Mesenchymal stem cell (in vitro differentiated cells and primary cell): Measurements from ENCODE around the gene PPP1R9B. TPM values are rescaled to one million over a fixed set of nuclear protein-coding genes. Genes with fewer than 3 reads are reported as not detected.

Experiments
- DNase-seq: peaks from one replicate; pipeline ENCODE4 v3.0.0-alpha.2; 2013
- H2AFZ ChIP-seq: one replicate; pipeline ENCODE4 v1.6.1; 2013; ENCODE audit warnings: low read depth, mild to moderate bottlenecking, control low read depth, inconsistent platforms, low read length, moderate library complexity
- H2AK5ac ChIP-seq: 2 replicates; pipeline ENCODE4 v1.6.1; 2013; ENCODE audit warnings: low read length, moderate library complexity, mild to moderate bottlenecking, inconsistent platforms; ENCODE audit not compliant: severe bottlenecking
- H2BK120ac ChIP-seq: one replicate; pipeline ENCODE4 v1.6.1; 2013; ENCODE audit warnings: low read depth, mild to moderate bottlenecking, inconsistent platforms, low read length, moderate library complexity
- H2BK12ac ChIP-seq, 2 experiments: one replicate each; pipeline ENCODE4 v1.6.1; 2013; ENCODE audit warnings: inconsistent platforms in 2 of 2, low read length in 2 of 2, mild to moderate bottlenecking in 2 of 2, moderate library complexity in 2 of 2, control low read depth in 1 of 2
- H2BK15ac ChIP-seq: one replicate; pipeline ENCODE4 v1.6.1; 2013; ENCODE audit warnings: mild to moderate bottlenecking, low read depth, inconsistent platforms; ENCODE audit not compliant: poor library complexity, severe bottlenecking
- H2BK5ac ChIP-seq: 2 replicates; pipeline ENCODE4 v1.6.1; 2013; ENCODE audit warnings: low read depth, mild to moderate bottlenecking, low read length, control low read depth, inconsistent platforms; ENCODE audit not compliant: poor library complexity, severe bottlenecking
- H3K14ac ChIP-seq, 2 experiments: one replicate each; pipeline ENCODE4 v1.6.1; 2013; ENCODE audit warnings: inconsistent platforms in 2 of 2, low read length in 2 of 2, control low read depth in 1 of 2, mild to moderate bottlenecking in 1 of 2, moderate library complexity in 1 of 2
- H3K18ac ChIP-seq, 2 experiments: one replicate each; pipeline ENCODE4 v1.6.1; 2013; ENCODE audit warnings: inconsistent platforms in 2 of 2, low read length in 2 of 2, control low read depth in 1 of 2, low read depth in 1 of 2, mild to moderate bottlenecking in 1 of 2
- H3K23ac ChIP-seq, 2 experiments: one replicate each; pipeline ENCODE4 v1.6.1; 2013; ENCODE audit warnings: inconsistent platforms in 2 of 2, low read length in 2 of 2, mild to moderate bottlenecking in 2 of 2, moderate library complexity in 2 of 2, control low read depth in 1 of 2
- H3K27ac ChIP-seq: 2 replicates; pipeline ENCODE4 v1.5.1; 2013; ENCODE audit warnings: mild to moderate bottlenecking, moderate library complexity, low read length, control low read depth, inconsistent platforms; ENCODE audit not compliant: poor library complexity, severe bottlenecking
- H3K27me3 ChIP-seq, 2 experiments: 2 replicates each; pipeline versions ENCODE4 v1.6.1 to v1.7.0; 2013; ENCODE audit warnings: low read length in 2 of 2, mild to moderate bottlenecking in 2 of 2, moderate library complexity in 2 of 2, control low read depth in 1 of 2, inconsistent platforms in 1 of 2; ENCODE audit not compliant: control insufficient read depth in 1 of 2, insufficient read depth in 1 of 2
- H3K36me3 ChIP-seq, 2 experiments: 2 replicates each; pipeline versions ENCODE4 v1.6.1 to v1.7.0; 2013; ENCODE audit warnings: low read length in 2 of 2, control low read depth in 1 of 2, inconsistent platforms in 1 of 2, low read depth in 1 of 2, mild to moderate bottlenecking in 1 of 2; ENCODE audit not compliant: insufficient read depth in 2 of 2, control insufficient read depth in 1 of 2
- H3K4ac ChIP-seq, 2 experiments: one replicate each; pipeline ENCODE4 v1.6.1; 2013; ENCODE audit warnings: inconsistent platforms in 2 of 2, low read length in 2 of 2, mild to moderate bottlenecking in 2 of 2, moderate library complexity in 2 of 2, control low read depth in 1 of 2, low read depth in 1 of 2
- H3K4me1 ChIP-seq: 2 replicates; pipeline ENCODE4 v1.6.1; 2013; ENCODE audit warnings: low read depth, low read length, control low read depth; ENCODE audit not compliant: control insufficient read depth, insufficient read depth
- H3K4me2 ChIP-seq: 2 replicates; pipeline ENCODE4 v1.6.1; 2013; ENCODE audit warnings: low read length, mild to moderate bottlenecking, inconsistent platforms; ENCODE audit not compliant: poor library complexity, severe bottlenecking
- H3K4me3 ChIP-seq, 2 experiments: 2 replicates each; pipeline versions ENCODE4 v1.5.1 to v1.7.0; 2013; ENCODE audit warnings: low read length in 2 of 2, mild to moderate bottlenecking in 2 of 2, control low read depth in 1 of 2, low read depth in 1 of 2; ENCODE audit not compliant: insufficient read depth in 1 of 2
- H3K79me1 ChIP-seq: replicated peaks from 2 replicates; pipeline ENCODE4 v1.6.1; 2013; ENCODE audit warnings: mild to moderate bottlenecking, control low read depth, low read length, inconsistent platforms; ENCODE audit not compliant: poor library complexity, severe bottlenecking
- H3K9ac ChIP-seq: 2 replicates; pipeline ENCODE4 v1.7.0; 2013; ENCODE audit warnings: mild to moderate bottlenecking, low read length, moderate library complexity
- H3K9me3 ChIP-seq: 2 replicates; pipeline ENCODE4 v1.7.0; 2013; ENCODE audit warnings: mild to moderate bottlenecking, low read length; ENCODE audit not compliant: control insufficient read depth
- H4K8ac ChIP-seq: one replicate; pipeline ENCODE4 v1.6.1; 2013; ENCODE audit warnings: inconsistent platforms, mild to moderate bottlenecking, low read length, moderate library complexity
- H4K91ac ChIP-seq: one replicate; pipeline ENCODE4 v1.6.1; 2013; ENCODE audit warnings: mild to moderate bottlenecking, low read length, inconsistent platforms
- WGBS: methylation state at CpG from one replicate; pipeline ENCODE4 v1.1.7; 2013; ENCODE audit warnings: mixed read lengths; 5-methylcytosine and 5-hydroxymethylcytosine counted together
- polyA plus RNA-seq, 2 experiments: library from polyadenylated mRNA; stranded (reverse); fragments of 200-250 nt; gene quantifications; one replicate each; pipeline ENCODE4 v1.2.3, GENCODE V29; 2013

The PPP1R9B gene, protein sequence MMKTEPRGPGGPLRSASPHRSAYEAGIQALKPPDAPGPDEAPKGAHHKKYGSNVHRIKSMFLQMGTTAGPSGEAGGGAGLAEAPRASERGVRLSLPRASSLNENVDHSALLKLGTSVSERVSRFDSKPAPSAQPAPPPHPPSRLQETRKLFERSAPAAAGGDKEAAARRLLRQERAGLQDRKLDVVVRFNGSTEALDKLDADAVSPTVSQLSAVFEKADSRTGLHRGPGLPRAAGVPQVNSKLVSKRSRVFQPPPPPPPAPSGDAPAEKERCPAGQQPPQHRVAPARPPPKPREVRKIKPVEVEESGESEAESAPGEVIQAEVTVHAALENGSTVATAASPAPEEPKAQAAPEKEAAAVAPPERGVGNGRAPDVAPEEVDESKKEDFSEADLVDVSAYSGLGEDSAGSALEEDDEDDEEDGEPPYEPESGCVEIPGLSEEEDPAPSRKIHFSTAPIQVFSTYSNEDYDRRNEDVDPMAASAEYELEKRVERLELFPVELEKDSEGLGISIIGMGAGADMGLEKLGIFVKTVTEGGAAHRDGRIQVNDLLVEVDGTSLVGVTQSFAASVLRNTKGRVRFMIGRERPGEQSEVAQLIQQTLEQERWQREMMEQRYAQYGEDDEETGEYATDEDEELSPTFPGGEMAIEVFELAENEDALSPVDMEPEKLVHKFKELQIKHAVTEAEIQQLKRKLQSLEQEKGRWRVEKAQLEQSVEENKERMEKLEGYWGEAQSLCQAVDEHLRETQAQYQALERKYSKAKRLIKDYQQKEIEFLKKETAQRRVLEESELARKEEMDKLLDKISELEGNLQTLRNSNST
- polyA plus RNA-seq (2013, experiment 1 of 2): 34.9 TPM
- 33.0 TPM for polyA plus RNA-seq (2013, experiment 2 of 2)

DNA sequence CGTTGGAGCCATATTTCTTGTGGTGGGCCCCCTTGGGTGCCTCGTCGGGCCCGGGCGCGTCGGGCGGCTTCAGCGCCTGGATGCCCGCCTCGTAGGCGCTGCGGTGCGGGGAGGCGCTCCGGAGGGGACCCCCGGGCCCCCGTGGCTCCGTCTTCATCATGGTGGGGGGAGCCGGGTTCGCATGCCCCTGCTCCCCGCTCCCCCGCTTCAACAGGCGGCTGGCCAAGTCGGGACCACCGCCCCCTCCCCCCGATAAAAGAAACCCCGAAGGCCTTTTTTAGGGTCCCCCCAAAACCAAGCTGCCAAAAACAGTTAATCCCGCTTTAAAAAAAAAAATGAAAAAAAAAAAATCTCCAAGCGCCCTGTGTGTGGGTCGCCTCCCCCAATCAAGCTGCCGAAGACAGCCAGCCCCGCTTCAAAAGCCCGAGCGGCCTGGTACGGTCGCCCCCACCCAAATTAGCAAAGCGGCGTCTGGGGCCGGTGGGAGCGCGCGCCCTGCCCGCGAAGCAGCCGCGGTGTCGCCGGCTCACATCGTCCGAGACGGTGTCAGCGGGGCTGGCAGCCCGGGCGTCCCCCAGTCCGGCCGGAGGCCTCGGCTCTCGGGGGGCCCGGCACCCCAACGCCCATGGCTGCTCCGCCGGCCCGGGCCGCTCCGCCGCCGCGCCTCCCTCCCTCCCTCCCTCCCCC, at the start of gene PPP1R9B:
Gene PPP1R9B (minus strand): TSS at position 324 of the 687 bp plus-strand sequence. CDS start 164 bp downstream, at position 160.
- H2BK15ac ChIP-seq: peak within 1 kb of the TSS; percentile 94
- H3K23ac ChIP-seq: peak within 1 kb of the TSS; percentile 26 to 99
- peaks cover 0 to 18% of the 10 kb centered on the region in 2 experiments for H3K36me3 ChIP-seq
- no peak within 1 kb of the TSS for H2AFZ ChIP-seq
- H3K4me3 ChIP-seq: peak within 1 kb of the TSS; percentile 84 to 88
- H4K8ac ChIP-seq: peak within 1 kb of the TSS; percentile 89
- H2BK12ac ChIP-seq: peak within 1 kb of the TSS; percentile 67 to 89
- no peaks in the 10 kb centered on the region for H3K79me1 ChIP-seq
- H3K4me1 ChIP-seq: peaks cover 44% of the 10 kb centered on the region
- H3K4me2 ChIP-seq: peak within 1 kb of the TSS; percentile 88
- no peaks in the 10 kb centered on the region for H3K9me3 ChIP-seq
- peak within 1 kb of the TSS; percentile 91 for H2AK5ac ChIP-seq
- no peak for DNase-seq
- H3K27me3 ChIP-seq: no peaks in the 10 kb centered on the region
- peak within 1 kb of the TSS; percentile 93 to 97 for H3K18ac ChIP-seq
- H2BK120ac ChIP-seq: peak within 1 kb of the TSS; percentile 96
- H3K9ac ChIP-seq: peak within 1 kb of the TSS; percentile 90
- peak within 1 kb of the TSS; percentile 94 for H4K91ac ChIP-seq
- WGBS: under 1% methylated on average over 48 of the region's 69 CpGs
- peak within 1 kb of the TSS; percentile 96 for H3K27ac ChIP-seq
- H3K4ac ChIP-seq: peak within 1 kb of the TSS; percentile 90 to 96
- peak within 1 kb of the TSS; percentile 69 for H2BK5ac ChIP-seq
- peak within 1 kb of the TSS; percentile 69 to 98 for H3K14ac ChIP-seq

- Histone ChIP-seq H3K27me3 (no peaks in the 10 kb centered on the region), H3K4me1 (peaks cover 43% of the 10 kb centered on the region), H2BK15ac (no peak overlapping the region), H3K36me3 (peaks cover 43 to 45% of the 10 kb centered on the region in 2 experiments), H3K79me1 (peaks cover 11% of the 10 kb centered on the region), H3K18ac (peak overlapping the region; percentile 97 to 100), H3K4me3 (peak overlapping the region; percentile 91 to 100), H2AK5ac (peak overlapping the region; percentile 15), H2AFZ (no peak overlapping the region), H3K4me2 (peak overlapping the region; percentile 73), H3K14ac (peak overlapping the region in 1 of 2 experiments; percentile 97), H3K9me3 (no peaks in the 10 kb centered on the region), H2BK5ac (peak overlapping the region; percentile 22), H3K23ac (no peak overlapping the region), H3K27ac (peak overlapping the region; percentile 100), H3K4ac (no peak overlapping the region), H4K91ac (peak overlapping the region; percentile 77), H2BK12ac (peak overlapping the region in 1 of 2 experiments; percentile 66), H4K8ac (peak overlapping the region; percentile 19), H2BK120ac (peak overlapping the region; percentile 65), H3K9ac (peak overlapping the region; percentile 100)
- DNase-seq: peak; percentile 98
- under 1% methylated on average over 34 of the region's 36 CpGs for WGBS
Observed at GRCh38 chr17:50199803-50200456, 49.5 kb upstream of the PPP1R9B start.

DNA sequence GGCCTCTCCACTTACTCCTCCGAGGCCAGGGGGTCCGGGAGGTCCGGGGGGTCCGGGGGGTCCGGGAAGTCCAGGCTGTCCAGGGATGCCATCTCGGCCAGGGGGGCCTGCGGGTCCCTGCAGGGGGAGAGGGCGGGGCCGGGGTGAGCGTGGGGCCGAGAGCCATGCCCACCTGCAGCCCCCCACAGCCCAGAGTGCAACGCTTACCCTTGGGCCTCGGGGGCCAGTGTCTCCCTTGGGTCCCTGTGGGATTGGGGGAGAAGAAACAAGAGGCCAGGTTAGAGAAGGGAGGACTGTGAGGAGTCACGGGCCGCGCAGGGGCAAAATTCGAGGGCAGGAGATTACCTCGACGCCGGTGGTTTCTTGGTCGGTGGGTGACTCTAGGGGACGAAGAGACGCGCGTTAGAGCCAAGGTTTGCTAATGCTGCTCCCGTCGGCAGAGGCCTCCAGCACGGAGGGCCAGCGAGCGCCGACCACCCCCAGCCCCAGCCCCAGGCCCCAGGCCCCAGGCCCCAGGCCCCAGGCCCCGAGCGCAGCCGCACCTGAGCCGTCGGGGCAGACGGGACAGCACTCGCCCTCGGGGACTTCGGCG, 48.8 kb upstream of the PPP1R9B start:
- H4K91ac ChIP-seq: peak overlapping the region; percentile 77
- H2AK5ac ChIP-seq: no peak overlapping the region
- peak overlapping the region; percentile 73 for H3K4me2 ChIP-seq
- H4K8ac ChIP-seq: peak overlapping the region; percentile 19
- no peaks in the 10 kb centered on the region for H3K9me3 ChIP-seq
- H3K79me1 ChIP-seq: peaks cover 11% of the 10 kb centered on the region
- H2AFZ ChIP-seq: no peak overlapping the region
- peak overlapping the region; percentile 24 to 85 for H3K4ac ChIP-seq
- no peaks in the 10 kb centered on the region for H3K27me3 ChIP-seq
- H3K4me1 ChIP-seq: peaks cover 45% of the 10 kb centered on the region
- H2BK120ac ChIP-seq: peak overlapping the region; percentile 65
- H3K4me3 ChIP-seq: peak overlapping the region; percentile 67 to 100
- 32% methylated on average over 31 of the region's 41 CpGs for WGBS
- H2BK12ac ChIP-seq: peak overlapping the region in 1 of 2 experiments; percentile 66
- no peak overlapping the region for H2BK5ac ChIP-seq
- H3K23ac ChIP-seq: peak overlapping the region in 1 of 2 experiments; percentile 64
- peaks cover 50 to 51% of the 10 kb centered on the region in 2 experiments for H3K36me3 ChIP-seq
- H2BK15ac ChIP-seq: no peak overlapping the region
- peak overlapping the region; percentile 37 to 97 for H3K18ac ChIP-seq
- DNase-seq: no peak
- H3K14ac ChIP-seq: peak overlapping the region in 1 of 2 experiments; percentile 97
- peak overlapping the region; percentile 100 for H3K9ac ChIP-seq
- H3K27ac ChIP-seq: peak overlapping the region; percentile 81
